CD14-positive monocyte (primary cell): ENCODE results near the gene AP3D1. TPM values are rescaled to one million over a fixed set of nuclear protein-coding genes. Genes with fewer than 3 reads are reported as not detected.

Experiments used
- DNase-seq, 3 donors: peaks; one replicate each; pipeline ENCODE4 v3.0.0-alpha.2; 2011 to 2022
- H2AFZ ChIP-seq: 2 replicates; pipeline ENCODE4 v1.6.0; 2012; ENCODE audit warnings: mild to moderate bottlenecking, low read depth, low read length, inconsistent platforms; ENCODE audit not compliant: insufficient read depth, poor library complexity, severe bottlenecking
- H3K27ac ChIP-seq, 2 donors: 1 replicate in 1 of 2; 2 replicates in 1 of 2; pipeline ENCODE4 v1.5.1; 2012 to 2013; ENCODE audit warnings: low read length in 2 of 2, control low read depth in 1 of 2, inconsistent platforms in 1 of 2, low read depth in 1 of 2, mild to moderate bottlenecking in 1 of 2
- H3K27me3 ChIP-seq, 2 donors: one replicate each; pipeline versions ENCODE4 v1.6.0 to v1.6.1; 2011 to 2013; ENCODE audit warnings: low read length in 2 of 2; ENCODE audit not compliant: control insufficient read depth in 2 of 2, insufficient read depth in 2 of 2
- H3K36me3 ChIP-seq, 2 donors: replicated peaks in 1 of 2; 1 replicate in 1 of 2; 2 replicates in 1 of 2; pipeline versions ENCODE4 v1.5.1 to v1.6.1; 2012 to 2013; ENCODE audit warnings: low read length in 2 of 2, control low read depth in 1 of 2, inconsistent platforms in 1 of 2, mild to moderate bottlenecking in 1 of 2; ENCODE audit not compliant: insufficient read depth in 2 of 2, control insufficient read depth in 1 of 2
- H3K4me1 ChIP-seq, 2 donors: 1 replicate in 1 of 2; 2 replicates in 1 of 2; pipeline versions ENCODE4 v1.5.1 to v1.6.1; 2012 to 2013; ENCODE audit warnings: low read length in 2 of 2, control low read depth in 1 of 2, inconsistent platforms in 1 of 2, mild to moderate bottlenecking in 1 of 2, moderate library complexity in 1 of 2; ENCODE audit not compliant: insufficient read depth in 2 of 2, control insufficient read depth in 1 of 2
- H3K4me2 ChIP-seq: replicated peaks from 2 replicates; pipeline ENCODE3; 2012; ENCODE audit warnings: low read length, moderate library complexity, mild to moderate bottlenecking; ENCODE audit not compliant: poor library complexity, severe bottlenecking; ENCODE audit errors: extremely low read depth
- H3K4me3 ChIP-seq, 3 experiments: fragments of 200-600 bp in 1 of 3; sonication (generic) in 1 of 3; replicated peaks in 1 of 3; 1 replicate in 2 of 3; 2 replicates in 1 of 3; pipeline ENCODE4 v1.5.1; 2011 to 2013; ENCODE audit warnings: low read length in 3 of 3, mild to moderate bottlenecking in 3 of 3, control low read depth in 2 of 3, low read depth in 2 of 3, inconsistent platforms in 1 of 3, moderate library complexity in 1 of 3
- H3K79me2 ChIP-seq: 2 replicates; pipeline ENCODE4 v1.6.0; 2012; ENCODE audit warnings: mild to moderate bottlenecking, control low read depth, inconsistent platforms, low read length, moderate library complexity; ENCODE audit not compliant: insufficient read depth
- H3K9ac ChIP-seq: 2 replicates; pipeline ENCODE4 v1.6.0; 2017; ENCODE audit warnings: low read length, mild to moderate bottlenecking; ENCODE audit not compliant: insufficient read depth, poor library complexity, severe bottlenecking
- H3K9me3 ChIP-seq, 2 donors: replicated peaks in 1 of 2; 1 replicate in 1 of 2; 2 replicates in 1 of 2; pipeline versions ENCODE4 v1.5.1 to v1.6.1; 2012 to 2013; ENCODE audit warnings: low read length in 2 of 2, control low read depth in 1 of 2; ENCODE audit not compliant: control insufficient read depth in 1 of 2, insufficient read depth in 1 of 2
- H4K20me1 ChIP-seq: 2 replicates; pipeline ENCODE4 v1.6.0; 2012; ENCODE audit warnings: mild to moderate bottlenecking, low read length, control low read depth, moderate library complexity; ENCODE audit not compliant: insufficient read depth
- H3K27ac Mint-ChIP-seq, 7 donors: one replicate each; pipeline ENCODE4 v1.8.0; 2020; ENCODE audit warnings: mild to moderate bottlenecking in 7 of 7, mixed read lengths in 7 of 7, moderate library complexity in 6 of 7, inconsistent platforms in 2 of 7
- H3K27me3 Mint-ChIP-seq, 3 donors: one replicate each; pipeline ENCODE4 v1.8.0; 2021 to 2022; ENCODE audit warnings: low read depth in 3 of 3, mild to moderate bottlenecking in 3 of 3, mixed read lengths in 3 of 3, moderate library complexity in 3 of 3, inconsistent platforms in 1 of 3
- H3K36me3 Mint-ChIP-seq, 2 donors: one replicate each; pipeline ENCODE4 v1.8.0; 2020; ENCODE audit warnings: mixed read lengths in 2 of 2, inconsistent platforms in 1 of 2, mild to moderate bottlenecking in 1 of 2
- H3K4me1 Mint-ChIP-seq: one replicate; pipeline ENCODE4 v1.8.0; 2020; ENCODE audit warnings: mild to moderate bottlenecking, mixed read lengths
- H3K4me3 Mint-ChIP-seq, 2 donors: one replicate each; pipeline ENCODE4 v1.8.0; 2020; ENCODE audit warnings: mild to moderate bottlenecking in 2 of 2, mixed read lengths in 2 of 2, moderate library complexity in 1 of 2
- H3K9me3 Mint-ChIP-seq, 7 donors: one replicate each; pipeline ENCODE4 v1.8.0; 2020 to 2022; ENCODE audit warnings: mixed read lengths in 7 of 7, mild to moderate bottlenecking in 6 of 7, moderate library complexity in 6 of 7, inconsistent platforms in 2 of 7
- CTCF ChIP-seq: fragments of 200-600 bp; IDR thresholded peaks from one replicate; pipeline ENCODE4 v1.8.0; 2022; ENCODE audit warnings: antibody characterized with exemption, mild to moderate bottlenecking
- WGBS: methylation state at CpG from one replicate; pipeline ENCODE4 v1.1.5; 2013; ENCODE audit warnings: missing lambda C conversion rate; ENCODE audit not compliant: insufficient coverage; 5-methylcytosine and 5-hydroxymethylcytosine counted together
- intact Hi-C, 2 donors: fragments of 100-400 bp; cut with micrococcal nuclease; formaldehyde crosslinking; loops; one replicate each; pipeline versions ENCODE4 v1.15.0 to v1.15.1; 2023
- polyA plus RNA-seq, 3 donors: library from polyadenylated mRNA; depleted of rRNA in 1 of 3; unstranded in 2 of 3; stranded (reverse) in 1 of 3; fragments of 300-500 nt in 2 of 3; fragments of >200 nt in 1 of 3; fragmentation: Illumina TruSeq in 2 of 3; gene quantifications; 1 replicate in 2 of 3; 2 replicates in 1 of 3; pipeline ENCODE4 v1.2.3, GENCODE V29; 2012 to 2021

Gene AP3D1
- polyA plus RNA-seq, 3 donors: 9.6 to 105 (median 12.4) TPM

DNA sequence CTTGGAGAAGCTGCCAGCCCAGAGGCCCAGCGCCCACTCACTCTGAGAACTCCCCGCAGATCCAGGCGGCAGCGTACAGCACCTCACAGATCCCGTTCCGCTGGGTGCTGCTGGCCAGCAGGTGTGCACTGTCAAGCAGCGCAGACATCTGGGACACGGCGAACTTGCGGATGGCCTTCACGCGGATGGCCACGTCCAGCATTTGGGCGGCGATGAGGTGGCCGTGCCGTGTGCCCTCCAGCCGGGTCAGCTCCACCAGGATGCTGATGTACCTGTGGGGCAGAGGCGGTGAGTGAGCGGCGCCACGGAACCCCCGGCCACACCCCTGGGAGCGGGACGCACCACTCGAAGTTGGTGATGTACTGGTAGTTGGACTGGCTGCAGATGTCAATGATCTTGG is 30.5 kb downstream of the AP3D1 start:
- no peaks in the 10 kb centered on the region for H3K4me1 ChIP-seq
- H3K27me3 Mint-ChIP-seq: peaks cover 0 to 1% (median 0%) of the 10 kb centered on the region in 3 donors
- WGBS: 98% methylated on average over 26 of the region's 26 CpGs
- no peak overlapping the region for H3K4me3 Mint-ChIP-seq
- no peaks in the 10 kb centered on the region for H3K9me3 Mint-ChIP-seq
- no peak overlapping the region for H3K4me3 ChIP-seq
- peaks cover 85 to 98% of the 10 kb centered on the region in 2 donors for H3K36me3 Mint-ChIP-seq
- peaks cover 93 to 98% of the 10 kb centered on the region in 2 donors for H3K36me3 ChIP-seq
- H3K27ac ChIP-seq: no peak overlapping the region
- no peak overlapping the region for H2AFZ ChIP-seq
- no peak for TF ChIP-seq CTCF
- peaks cover 86% of the 10 kb centered on the region for H4K20me1 ChIP-seq
- no peak overlapping the region for H3K4me2 ChIP-seq
- no peak for DNase-seq
- intact Hi-C loops: no loop called here
- peak overlapping the region in 1 of 7 donors; percentile 69 for H3K27ac Mint-ChIP-seq
- H3K27me3 ChIP-seq: no peaks in the 10 kb centered on the region
- no peaks in the 10 kb centered on the region for H3K9me3 ChIP-seq
- no peaks in the 10 kb centered on the region for H3K79me2 ChIP-seq
- H3K9ac ChIP-seq: no peak overlapping the region
- H3K4me1 Mint-ChIP-seq: no peaks in the 10 kb centered on the region

DNA sequence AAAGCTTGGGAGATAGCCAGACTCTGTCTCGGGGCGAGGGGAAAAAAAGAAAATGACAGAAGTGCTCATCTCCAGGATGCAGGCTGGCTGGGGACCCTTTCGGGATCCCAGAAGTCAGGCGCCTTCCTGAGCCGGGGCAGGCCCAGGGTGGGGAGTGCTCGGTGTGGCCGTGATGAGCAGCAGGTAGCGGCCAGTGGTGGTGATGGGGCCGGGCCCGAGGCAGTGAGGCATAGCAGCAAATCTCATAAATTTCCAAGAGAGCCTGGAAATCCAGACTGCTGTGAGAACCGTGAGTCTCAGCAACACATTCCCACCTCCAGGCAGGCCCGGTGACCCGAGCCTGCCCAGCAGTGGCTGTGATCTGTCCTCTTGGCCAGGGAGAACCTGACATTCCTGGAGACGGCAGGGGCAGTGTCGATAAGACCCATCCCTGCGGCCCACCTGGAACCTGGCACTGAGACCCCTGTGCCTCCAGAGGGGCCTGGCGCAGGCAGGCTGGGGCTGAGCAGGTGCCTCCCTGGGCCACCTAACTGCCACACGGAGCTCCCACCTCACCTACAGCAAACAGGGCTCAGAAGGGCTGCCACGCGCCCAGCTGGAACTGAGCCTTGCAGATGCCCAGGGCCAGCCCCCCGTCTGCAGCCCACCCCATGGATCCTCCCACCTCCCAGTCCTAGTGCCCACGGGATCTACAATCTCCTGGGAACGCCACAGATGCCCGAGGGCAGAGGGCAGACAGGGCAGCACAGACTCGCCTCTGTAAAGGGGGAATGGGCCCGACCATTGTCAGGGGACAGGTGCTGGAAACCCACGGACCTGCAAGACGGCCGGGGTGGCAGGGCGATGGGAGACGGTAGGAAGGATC is 31.2 kb downstream of the AP3D1 start:
- no peaks in the 10 kb centered on the region for H3K27me3 ChIP-seq
- no peaks in the 10 kb centered on the region for H3K9me3 Mint-ChIP-seq
- peak overlapping the region in 2 of 7 donors; percentile 46 to 72 for H3K27ac Mint-ChIP-seq
- H3K9ac ChIP-seq: no peak overlapping the region
- no peak overlapping the region for H3K4me2 ChIP-seq
- intact Hi-C loops: no loop called here
- no peak overlapping the region for H3K4me3 Mint-ChIP-seq
- H3K27me3 Mint-ChIP-seq: peaks cover 0 to 1% (median 0%) of the 10 kb centered on the region in 3 donors
- peaks cover 86 to 97% of the 10 kb centered on the region in 2 donors for H3K36me3 Mint-ChIP-seq
- no peaks in the 10 kb centered on the region for H3K4me1 Mint-ChIP-seq
- no peaks in the 10 kb centered on the region for H3K9me3 ChIP-seq
- no peak overlapping the region for H3K4me3 ChIP-seq
- no peak for TF ChIP-seq CTCF
- H2AFZ ChIP-seq: no peak overlapping the region
- WGBS: 96% methylated on average over 27 of the region's 31 CpGs
- DNase-seq: no peak
- peaks cover 95 to 98% of the 10 kb centered on the region in 2 donors for H3K36me3 ChIP-seq
- no peaks in the 10 kb centered on the region for H3K79me2 ChIP-seq
- H3K4me1 ChIP-seq: no peaks in the 10 kb centered on the region
- H3K27ac ChIP-seq: no peak overlapping the region
- peaks cover 85% of the 10 kb centered on the region for H4K20me1 ChIP-seq
